Calu3 (cell line): ENCODE measurements around the gene CDH2. TPM values are rescaled to one million over a fixed set of nuclear protein-coding genes. Genes with fewer than 3 reads are reported as not detected.

Experiments used
- BruUV-seq: library from RNA; stranded (reverse); fragments of 400-500 nt; replicated peaks from 2 replicates; lab custom pipeline; 2021; lab: Mats Ljungman, UMichigan
- CTCF ChIA-PET: fragments of 300-600 bp; sonication (Branson Sonifier 250); formaldehyde crosslinking; loops from one replicate; lab custom pipeline; 2022; ENCODE audit warnings: antibody characterized with exemption; lab: Charles Lee
- DNase-seq: peaks from one replicate; pipeline ENCODE4 v3.0.0; 2022
- H3K27ac Mint-ChIP-seq: one replicate; pipeline ENCODE4 v1.8.0; 2022; ENCODE audit warnings: mixed read lengths; ENCODE audit not compliant: unreplicated experiment
- H3K27me3 Mint-ChIP-seq: one replicate; pipeline ENCODE4 v1.8.0; 2022; ENCODE audit warnings: mixed read lengths; ENCODE audit not compliant: unreplicated experiment
- H3K36me3 Mint-ChIP-seq: one replicate; pipeline ENCODE4 v1.8.0; 2022; ENCODE audit warnings: mild to moderate bottlenecking, moderate library complexity, mixed read lengths; ENCODE audit not compliant: insufficient read depth, unreplicated experiment
- H3K4me1 Mint-ChIP-seq: one replicate; pipeline ENCODE4 v1.8.0; 2022; ENCODE audit warnings: mild to moderate bottlenecking, low read depth, mixed read lengths; ENCODE audit not compliant: unreplicated experiment
- H3K4me3 Mint-ChIP-seq: one replicate; pipeline ENCODE4 v1.8.0; 2022; ENCODE audit warnings: mild to moderate bottlenecking, low read depth, moderate library complexity, mixed read lengths; ENCODE audit not compliant: unreplicated experiment
- H3K9me3 Mint-ChIP-seq: one replicate; pipeline ENCODE4 v1.8.0; 2022; ENCODE audit warnings: low read depth, mixed read lengths; ENCODE audit not compliant: unreplicated experiment
- intact Hi-C: fragments of 100-400 bp; cut with micrococcal nuclease; formaldehyde crosslinking; loops from one replicate; pipeline ENCODE4 v1.10.0; 2022; ENCODE audit not compliant: unreplicated experiment
- total RNA-seq: library from RNA; stranded (reverse); gene quantifications from 2 replicates; pipeline ENCODE4 v1.2.3, GENCODE V29; 2022
- TF ChIP-seq, protein P1 (sequence below): fragments of 200-600 bp; IDR thresholded peaks from one replicate; pipeline ENCODE4 v1.8.0; 2022; ENCODE audit warnings: antibody characterized with exemption; ENCODE audit not compliant: unreplicated experiment

The CDH2 gene
- total RNA-seq, 1 experiment from 2014 or later: 2.3 TPM

DNA sequence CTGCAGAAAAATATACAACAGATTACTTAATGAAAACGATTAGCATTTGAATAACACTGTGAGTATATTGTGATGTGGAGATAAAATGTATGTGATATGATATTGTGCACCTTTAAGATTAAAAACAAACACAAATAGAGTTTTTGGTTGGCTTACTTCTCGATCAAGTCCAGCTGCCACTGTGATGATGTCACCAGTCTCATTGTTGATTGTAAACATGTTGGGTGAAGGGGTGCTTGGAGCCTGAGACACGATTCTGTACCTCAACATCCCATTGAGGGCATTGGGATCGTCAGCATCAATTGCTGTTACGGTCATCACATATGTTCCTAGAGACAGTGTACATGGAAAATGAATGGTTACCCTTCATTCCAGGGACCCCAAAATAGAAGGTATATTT lies 174.1 kb downstream of the CDH2 start:
- CTCF ChIA-PET: no interaction called here
- TF ChIP-seq, protein P1, sequence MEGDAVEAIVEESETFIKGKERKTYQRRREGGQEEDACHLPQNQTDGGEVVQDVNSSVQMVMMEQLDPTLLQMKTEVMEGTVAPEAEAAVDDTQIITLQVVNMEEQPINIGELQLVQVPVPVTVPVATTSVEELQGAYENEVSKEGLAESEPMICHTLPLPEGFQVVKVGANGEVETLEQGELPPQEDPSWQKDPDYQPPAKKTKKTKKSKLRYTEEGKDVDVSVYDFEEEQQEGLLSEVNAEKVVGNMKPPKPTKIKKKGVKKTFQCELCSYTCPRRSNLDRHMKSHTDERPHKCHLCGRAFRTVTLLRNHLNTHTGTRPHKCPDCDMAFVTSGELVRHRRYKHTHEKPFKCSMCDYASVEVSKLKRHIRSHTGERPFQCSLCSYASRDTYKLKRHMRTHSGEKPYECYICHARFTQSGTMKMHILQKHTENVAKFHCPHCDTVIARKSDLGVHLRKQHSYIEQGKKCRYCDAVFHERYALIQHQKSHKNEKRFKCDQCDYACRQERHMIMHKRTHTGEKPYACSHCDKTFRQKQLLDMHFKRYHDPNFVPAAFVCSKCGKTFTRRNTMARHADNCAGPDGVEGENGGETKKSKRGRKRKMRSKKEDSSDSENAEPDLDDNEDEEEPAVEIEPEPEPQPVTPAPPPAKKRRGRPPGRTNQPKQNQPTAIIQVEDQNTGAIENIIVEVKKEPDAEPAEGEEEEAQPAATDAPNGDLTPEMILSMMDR: no peak
- BruUV-seq: no TSS peak
- Mint-ChIP-seq H3K27ac (no peak overlapping the region), H3K9me3 (peaks cover 3% of the 10 kb centered on the region), H3K4me1 (no peaks in the 10 kb centered on the region), H3K36me3 (no peaks in the 10 kb centered on the region), H3K27me3 (no peaks in the 10 kb centered on the region), H3K4me3 (no peak overlapping the region)
- intact Hi-C loops: no loop called here
- no peak for DNase-seq

DNA sequence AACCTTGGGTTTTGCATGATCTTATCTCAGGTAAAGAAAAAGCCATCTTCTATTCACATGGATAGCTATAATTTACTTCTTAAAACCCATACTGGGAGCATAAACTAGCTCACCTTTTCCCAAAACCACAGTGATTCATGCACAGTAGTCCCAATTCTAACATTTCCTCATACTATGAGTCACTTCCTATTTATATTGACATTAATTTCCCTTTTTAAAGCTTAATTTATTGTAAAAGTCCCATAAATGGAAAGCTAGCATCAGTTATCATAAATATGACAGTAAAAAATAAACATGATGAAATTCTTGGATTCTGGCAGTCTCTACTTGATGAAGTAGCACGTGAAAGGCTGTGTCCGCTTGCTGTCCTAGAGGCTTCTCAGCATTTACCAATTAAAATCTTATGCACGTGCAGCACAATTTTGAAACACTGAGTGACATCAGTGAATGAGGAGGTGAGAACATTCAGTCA lies 180.1 kb downstream of the CDH2 start:
- Mint-ChIP-seq H3K27ac (no peak overlapping the region), H3K27me3 (no peaks in the 10 kb centered on the region), H3K4me1 (no peaks in the 10 kb centered on the region), H3K36me3 (no peaks in the 10 kb centered on the region), H3K4me3 (no peak overlapping the region), H3K9me3 (peaks cover 3% of the 10 kb centered on the region)
- intact Hi-C loops: no loop called here
- no TSS peak for BruUV-seq
- TF ChIP-seq, protein P1: no peak
- DNase-seq: no peak
- CTCF ChIA-PET: no interaction called here

DNA sequence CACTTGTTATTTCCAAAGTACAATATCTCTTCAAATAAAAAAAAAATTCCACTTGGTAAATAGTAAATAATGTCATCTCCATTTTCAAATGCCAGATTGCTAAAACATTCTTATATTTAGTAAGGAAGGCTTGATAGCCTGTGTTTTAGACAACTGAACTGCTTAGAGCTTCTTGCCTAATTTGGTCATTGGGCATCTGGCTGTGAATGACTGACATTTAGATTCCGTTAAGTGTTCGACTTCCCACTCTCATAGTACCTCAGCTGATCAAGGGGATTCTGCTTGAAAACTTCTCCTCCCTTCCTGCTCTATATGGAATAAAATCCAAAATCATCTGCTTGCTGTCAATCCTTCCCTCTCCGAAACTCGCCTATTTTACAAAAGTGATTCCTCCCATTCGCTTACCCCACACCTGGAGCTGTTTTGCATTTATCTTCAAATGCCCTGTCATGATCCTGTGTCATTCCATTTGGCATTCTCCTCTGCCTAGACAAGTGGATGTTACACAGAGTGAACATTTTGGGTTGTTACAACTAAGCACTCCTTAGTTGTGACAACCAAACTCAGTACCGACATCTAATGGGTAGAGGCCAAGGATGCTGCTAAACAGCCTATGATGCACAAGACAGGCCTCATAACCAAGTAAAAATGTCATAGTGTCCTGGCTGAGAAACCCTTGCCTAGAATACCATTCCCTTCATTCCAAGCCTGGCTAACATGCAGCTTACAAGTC lies 181.0 kb downstream of the CDH2 start:
- H3K27me3 Mint-ChIP-seq: no peaks in the 10 kb centered on the region
- H3K9me3 Mint-ChIP-seq: peaks cover 3% of the 10 kb centered on the region
- BruUV-seq: no TSS peak
- TF ChIP-seq, protein P1: no peak
- no peak overlapping the region for H3K4me3 Mint-ChIP-seq
- H3K36me3 Mint-ChIP-seq: no peaks in the 10 kb centered on the region
- no peaks in the 10 kb centered on the region for H3K4me1 Mint-ChIP-seq
- intact Hi-C loops: no loop called here
- no peak overlapping the region for H3K27ac Mint-ChIP-seq
- CTCF ChIA-PET: interaction anchor here (0.7 kb wide), 2 partner anchors 322 to 731 kb away, joined by 3 to 6 read pairs; no protein-coding TSS in a partner anchor
- DNase-seq: no peak

DNA sequence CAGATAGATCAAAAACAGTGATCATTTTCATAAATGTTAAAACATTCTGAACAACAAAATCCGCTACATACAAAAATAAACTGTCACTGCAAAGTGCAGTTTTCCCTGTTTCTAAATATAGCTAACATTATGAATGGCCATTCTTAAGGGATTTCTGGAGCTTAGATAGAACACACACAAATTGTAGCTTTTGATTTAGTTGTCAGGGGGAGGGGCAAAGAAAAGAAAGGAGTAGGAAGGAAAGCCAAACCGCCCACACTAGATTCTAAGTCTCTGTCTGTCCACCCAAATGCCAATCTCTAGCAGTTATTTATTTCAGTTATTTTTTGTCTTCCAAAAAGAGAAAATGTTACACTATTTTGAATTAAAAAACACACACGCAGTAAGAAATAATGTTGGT lies 182.4 kb downstream of the CDH2 start:
- no peaks in the 10 kb centered on the region for H3K27me3 Mint-ChIP-seq
- no peak overlapping the region for H3K27ac Mint-ChIP-seq
- no peak overlapping the region for H3K4me3 Mint-ChIP-seq
- BruUV-seq: no TSS peak
- TF ChIP-seq, protein P1: no peak
- H3K9me3 Mint-ChIP-seq: peaks cover 3% of the 10 kb centered on the region
- intact Hi-C loops: no loop called here
- no peaks in the 10 kb centered on the region for H3K4me1 Mint-ChIP-seq
- no peak for DNase-seq
- CTCF ChIA-PET: no interaction called here
- no peaks in the 10 kb centered on the region for H3K36me3 Mint-ChIP-seq
